ENCODE measurements around the gene ZNF346.
"Not testable (repeated sequence)": the region's sequence is repeated elsewhere in the genome, so short reads cannot be mapped to it uniquely, and the experiment has no call there.

DNA sequence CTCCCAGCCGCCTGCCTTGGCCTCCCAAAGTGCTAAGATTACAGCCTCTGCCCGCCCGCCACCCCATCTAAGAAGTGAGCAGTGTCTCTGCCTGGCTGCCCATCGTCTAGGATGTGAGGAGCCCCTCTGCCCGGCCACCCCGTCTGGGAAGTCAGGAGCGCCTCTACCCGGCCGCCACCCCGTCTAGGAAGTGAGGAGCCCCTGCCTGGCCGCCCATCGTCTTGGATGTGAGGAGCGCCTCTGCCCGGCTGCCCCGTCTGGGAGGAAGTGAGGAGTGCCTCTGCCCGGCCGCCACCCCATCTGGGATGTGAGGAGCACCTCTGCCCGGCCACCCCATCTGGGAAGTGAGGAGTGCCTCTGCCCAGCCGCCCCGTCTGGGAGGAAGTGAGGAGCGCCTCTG, 38.9 kb upstream of the ZNF346 start:
- TF ChIP-seq, protein P1, sequence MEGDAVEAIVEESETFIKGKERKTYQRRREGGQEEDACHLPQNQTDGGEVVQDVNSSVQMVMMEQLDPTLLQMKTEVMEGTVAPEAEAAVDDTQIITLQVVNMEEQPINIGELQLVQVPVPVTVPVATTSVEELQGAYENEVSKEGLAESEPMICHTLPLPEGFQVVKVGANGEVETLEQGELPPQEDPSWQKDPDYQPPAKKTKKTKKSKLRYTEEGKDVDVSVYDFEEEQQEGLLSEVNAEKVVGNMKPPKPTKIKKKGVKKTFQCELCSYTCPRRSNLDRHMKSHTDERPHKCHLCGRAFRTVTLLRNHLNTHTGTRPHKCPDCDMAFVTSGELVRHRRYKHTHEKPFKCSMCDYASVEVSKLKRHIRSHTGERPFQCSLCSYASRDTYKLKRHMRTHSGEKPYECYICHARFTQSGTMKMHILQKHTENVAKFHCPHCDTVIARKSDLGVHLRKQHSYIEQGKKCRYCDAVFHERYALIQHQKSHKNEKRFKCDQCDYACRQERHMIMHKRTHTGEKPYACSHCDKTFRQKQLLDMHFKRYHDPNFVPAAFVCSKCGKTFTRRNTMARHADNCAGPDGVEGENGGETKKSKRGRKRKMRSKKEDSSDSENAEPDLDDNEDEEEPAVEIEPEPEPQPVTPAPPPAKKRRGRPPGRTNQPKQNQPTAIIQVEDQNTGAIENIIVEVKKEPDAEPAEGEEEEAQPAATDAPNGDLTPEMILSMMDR (IDR thresholded peaks at IDR 0.05): not testable (repeated sequence)
- TF ChIP-seq POLR2AphosphoS5, POLR2A (IDR thresholded peaks at IDR 0.05): not testable (repeated sequence)

Data from breast epithelium (tissue), 3 donors.